ENCODE results near the gene PLEKHA4. TPM values are rescaled to one million over a fixed set of nuclear protein-coding genes. Genes with fewer than 3 reads are reported as not detected.
A peak's percentile ranks its signal among the peaks of the same experiment; 100 is the strongest.
"Not testable (repeated sequence)": the region's sequence is repeated elsewhere in the genome, so short reads cannot be mapped to it uniquely, and the experiment has no call there.

PLEKHA4 gene
- polyA plus RNA-seq, 3 donors, result 0.69 to 1.5 (median 1.1) TPM

- Mint-ChIP-seq H3K27ac (peak overlapping the region in 5 of 7 donors; percentile 26 to 84 (median 62)), H3K4me1 (peaks cover 19% of the 10 kb centered on the region), H3K9me3 (peaks cover 11 to 26% (median 14%) of the 10 kb centered on the region in 7 donors), H3K4me3 (no peak overlapping the region), H3K27me3 (ENCODE audit: low read depth in 3 of 3) (peaks cover 1 to 7% (median 3%) of the 10 kb centered on the region in 3 donors), H3K36me3 (peaks cover 14 to 24% of the 10 kb centered on the region in 2 donors)
- no peak overlapping the region for H3K9ac ChIP-seq (ENCODE audit: insufficient read depth, low read length, poor library complexity, severe bottlenecking)
- intact Hi-C loops (cut with micrococcal nuclease), result no loop called here
- H3K27ac ChIP-seq (ENCODE audit: low read depth in 1 of 2, low read length in 2 of 2), result no peak overlapping the region
- H2AFZ ChIP-seq (ENCODE audit: insufficient read depth, low read depth, low read length, poor library complexity, severe bottlenecking), result no peak overlapping the region
- no peaks in the 10 kb centered on the region for H3K27me3 ChIP-seq (ENCODE audit: control insufficient read depth in 2 of 2, insufficient read depth in 2 of 2, low read length in 2 of 2)
- H3K4me1 ChIP-seq (ENCODE audit: control insufficient read depth in 1 of 2, insufficient read depth in 2 of 2, low read length in 2 of 2), result peaks cover 10 to 28% of the 10 kb centered on the region in 2 donors
- peak in 2 of 3 donors; percentile 29 to 58 for DNase-seq
- no peak overlapping the region for H3K4me2 ChIP-seq (replicated peaks; ENCODE audit: extremely low read depth, low read length, poor library complexity, severe bottlenecking)
- no peak overlapping the region for H3K4me3 ChIP-seq (replicated peaks in 1 of 3; ENCODE audit: low read depth in 2 of 3, low read length in 3 of 3)
- peaks cover 6 to 7% of the 10 kb centered on the region in 2 donors for H3K9me3 ChIP-seq (replicated peaks in 1 of 2; ENCODE audit: control insufficient read depth in 1 of 2, insufficient read depth in 1 of 2, low read length in 2 of 2)
- H4K20me1 ChIP-seq (ENCODE audit: insufficient read depth, low read length), result peaks cover 38% of the 10 kb centered on the region
- no peaks in the 10 kb centered on the region for H3K79me2 ChIP-seq (ENCODE audit: insufficient read depth, low read length)
- no peak for TF ChIP-seq CTCF (IDR thresholded peaks at IDR 0.05)
- peaks cover 2 to 16% of the 10 kb centered on the region in 2 donors for H3K36me3 ChIP-seq (replicated peaks in 1 of 2; ENCODE audit: control insufficient read depth in 1 of 2, insufficient read depth in 2 of 2, low read length in 2 of 2)
- WGBS (ENCODE audit: insufficient coverage), result 57% methylated on average over 18 of the region's 30 CpGs
Observed at GRCh38 chr19:48881741-48882657, 13.6 kb upstream of the PLEKHA4 start.

GRCh38 chr19:48879696-48880095 is 11.3 kb upstream of the PLEKHA4 start:
- Histone ChIP-seq H3K36me3 (replicated peaks in 1 of 2; ENCODE audit: control insufficient read depth in 1 of 2, insufficient read depth in 2 of 2, low read length in 2 of 2) (peaks cover 13 to 30% of the 10 kb centered on the region in 2 donors), H3K4me1 (ENCODE audit: control insufficient read depth in 1 of 2, insufficient read depth in 2 of 2, low read length in 2 of 2) (peaks cover 25 to 43% of the 10 kb centered on the region in 2 donors), H3K79me2 (ENCODE audit: insufficient read depth, low read length) (peaks cover 14% of the 10 kb centered on the region), H4K20me1 (ENCODE audit: insufficient read depth, low read length) (peaks cover 60% of the 10 kb centered on the region)
- not testable (repeated sequence) for H3K4me3 Mint-ChIP-seq; H3K27me3 ChIP-seq (ENCODE audit: control insufficient read depth in 2 of 2, insufficient read depth in 2 of 2, low read length in 2 of 2); H3K27me3 Mint-ChIP-seq (ENCODE audit: low read depth in 3 of 3); H2AFZ ChIP-seq (ENCODE audit: insufficient read depth, low read depth, low read length, poor library complexity, severe bottlenecking); H3K4me3 ChIP-seq (replicated peaks in 1 of 3; ENCODE audit: low read depth in 2 of 3, low read length in 3 of 3); H3K9ac ChIP-seq (ENCODE audit: insufficient read depth, low read length, poor library complexity, severe bottlenecking); DNase-seq; H3K27ac ChIP-seq (ENCODE audit: low read depth in 1 of 2, low read length in 2 of 2); H3K4me2 ChIP-seq (replicated peaks; ENCODE audit: extremely low read depth, low read length, poor library complexity, severe bottlenecking); H3K9me3 ChIP-seq (replicated peaks in 1 of 2; ENCODE audit: control insufficient read depth in 1 of 2, insufficient read depth in 1 of 2, low read length in 2 of 2)
- Mint-ChIP-seq H3K27ac (peak overlapping the region in 5 of 7 donors; percentile 10 to 48 (median 30)), H3K36me3 (peaks cover 26 to 46% of the 10 kb centered on the region in 2 donors), H3K4me1 (peaks cover 32% of the 10 kb centered on the region), H3K9me3 (peaks cover 11 to 26% (median 14%) of the 10 kb centered on the region in 7 donors)
- WGBS (ENCODE audit: insufficient coverage), result 100% methylated on average over 3 of the region's 9 CpGs
- intact Hi-C loops (cut with micrococcal nuclease), result loop anchor here in 1 of 2 donors (10.0 kb wide), 1 partner anchor 555 kb away; the partner anchor contains the start of gene EMP3
